ENCODE data around the gene ARHGAP42.
A peak's percentile ranks its signal among the peaks of the same experiment; 100 is the strongest.

The ARHGAP42 gene

DNA sequence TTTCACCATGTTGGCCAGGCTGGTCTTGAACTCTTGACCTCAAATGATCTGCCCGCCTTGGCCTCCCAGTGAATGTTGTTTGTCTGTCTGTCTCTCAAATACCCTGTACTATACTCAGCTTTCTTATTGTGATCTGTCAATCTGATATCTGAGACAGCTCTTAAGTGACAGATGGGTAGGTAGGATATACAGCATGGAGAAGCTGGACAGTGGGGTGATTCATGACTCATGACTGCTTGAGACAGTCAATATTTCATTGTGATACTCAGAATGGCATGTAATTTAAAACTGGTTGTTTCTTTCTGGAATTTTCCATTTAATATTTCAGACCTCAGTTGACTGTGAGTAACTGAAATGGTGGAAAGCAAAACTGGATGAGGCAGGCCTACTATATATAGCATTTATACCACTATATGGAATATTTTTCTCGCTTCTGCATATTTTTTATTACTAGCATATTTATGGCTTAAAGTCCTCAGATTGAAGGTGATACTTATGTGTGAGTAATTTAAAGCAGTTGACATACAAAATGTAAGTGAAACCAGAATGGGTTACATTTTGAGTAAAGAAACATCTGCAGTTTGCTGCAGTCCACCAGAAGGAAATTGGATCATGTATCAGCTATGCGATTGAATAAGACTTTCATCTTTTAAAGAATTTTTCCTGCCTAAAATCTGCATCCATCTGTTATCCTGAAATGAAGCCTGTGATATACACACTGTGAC lies 22.3 kb downstream of the ARHGAP42 start:
- TF ChIP-seq CTCF (IDR thresholded peaks at IDR 0.05; ENCODE audit: insufficient read depth, missing control alignments), result no peak
- DNase-seq (ENCODE audit: insufficient read length, low spot score) (no peak), FAIRE-seq (no peak)

GRCh38 chr11:100711984-100712383 lies 24.9 kb downstream of the ARHGAP42 start:
- no peak for FAIRE-seq
- no peak for TF ChIP-seq CTCF (IDR thresholded peaks at IDR 0.05; ENCODE audit: insufficient read depth, missing control alignments)

GRCh38 chr11:100712583-100712982 lies 25.5 kb downstream of the ARHGAP42 start:
- DNase-seq (ENCODE audit: insufficient read length, low spot score) (no peak), FAIRE-seq (no peak)
- TF ChIP-seq CTCF (IDR thresholded peaks at IDR 0.05; ENCODE audit: insufficient read depth, missing control alignments), result no peak

More at GRCh38 chr11:100711984-100712383, 24.9 kb downstream of the ARHGAP42 start:
- no peak for DNase-seq (ENCODE audit: insufficient read length, low spot score)

DNA sequence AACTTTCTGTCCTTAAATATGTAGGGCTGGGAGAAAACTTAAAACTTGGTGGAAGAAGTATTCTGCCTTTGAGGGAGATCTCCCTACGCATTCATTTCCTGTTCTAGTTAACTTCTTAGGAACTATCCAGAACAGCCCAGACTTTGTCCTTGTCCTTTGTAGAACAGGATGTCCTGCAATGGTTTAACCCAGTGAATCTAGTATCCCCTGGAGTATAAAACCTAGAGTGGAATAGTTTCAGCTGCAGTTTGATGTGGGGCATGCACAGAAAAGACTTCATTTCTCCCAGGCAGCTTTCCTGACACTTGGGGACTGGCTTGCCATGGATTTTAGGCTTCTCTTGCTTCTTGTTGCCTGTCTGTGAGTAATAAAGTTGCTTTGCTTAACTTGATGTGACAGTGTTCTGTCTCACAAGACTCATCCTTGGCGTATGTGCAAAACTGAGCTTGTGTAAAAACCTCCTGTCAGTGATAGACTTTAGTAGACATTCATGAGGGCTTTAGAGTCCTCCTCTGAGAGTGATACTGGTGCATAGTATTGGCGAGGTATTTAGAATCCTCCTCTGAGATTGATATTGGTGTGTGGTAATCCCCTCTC lies 28.2 kb downstream of the ARHGAP42 start:
- TF ChIP-seq CTCF (IDR thresholded peaks at IDR 0.05; ENCODE audit: insufficient read depth, missing control alignments), result no peak
- FAIRE-seq (no peak), DNase-seq (ENCODE audit: insufficient read length, low spot score) (no peak)

DNA sequence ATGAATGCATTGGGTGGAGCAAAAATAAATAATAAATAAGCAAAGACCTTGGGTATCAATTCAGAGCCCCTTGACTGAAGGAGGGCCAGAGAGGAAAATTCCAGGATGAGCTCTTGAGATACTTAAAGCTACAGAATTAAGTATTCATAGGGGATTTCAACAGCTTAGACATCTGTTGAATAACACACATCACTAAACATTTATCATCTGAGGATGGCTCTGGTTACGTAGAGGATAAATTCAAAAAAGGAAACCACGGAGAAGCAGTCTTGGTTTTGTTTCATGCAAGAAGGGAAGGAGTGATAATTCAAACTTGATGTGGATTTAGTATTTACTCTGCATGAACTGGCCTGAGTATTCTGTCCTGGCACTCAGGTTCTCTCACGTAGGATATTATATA lies 29.8 kb downstream of the ARHGAP42 start:
- TF ChIP-seq CTCF (IDR thresholded peaks at IDR 0.05; ENCODE audit: insufficient read depth, missing control alignments), result no peak
- DNase-seq (ENCODE audit: insufficient read length, low spot score) (no peak), FAIRE-seq (peak; percentile 95)

GRCh38 chr11:100719362-100719761 lies 32.3 kb downstream of the ARHGAP42 start:
- FAIRE-seq, result peak; percentile 46

More at GRCh38 chr11:100719362-100719761, 32.3 kb downstream of the ARHGAP42 start:
- no peak for DNase-seq (ENCODE audit: insufficient read length, low spot score)
- TF ChIP-seq CTCF (IDR thresholded peaks at IDR 0.05; ENCODE audit: insufficient read depth, missing control alignments), result no peak
